Liver (tissue), 9 donors: ENCODE data around the gene KRT80. TPM values are rescaled to one million over a fixed set of nuclear protein-coding genes. Genes with fewer than 3 reads are reported as not detected.

Source experiments
- DNase-seq: peaks from one replicate; pipeline ENCODE4 v3.0.0-alpha.2; 2017; ENCODE audit warnings: low spot score
- H3K27ac ChIP-seq, 2 donors: one replicate each; pipeline ENCODE4 v1.7.0; 2013; ENCODE audit warnings: inconsistent platforms in 2 of 2, low read length in 2 of 2, control low read depth in 1 of 2, low read depth in 1 of 2, mild to moderate bottlenecking in 1 of 2
- H3K27me3 ChIP-seq, 4 donors: one replicate each; pipeline versions ENCODE4 v1.6.1 to v1.7.0; 2013; ENCODE audit warnings: low read length in 3 of 4, inconsistent platforms in 1 of 4, mild to moderate bottlenecking in 1 of 4, moderate library complexity in 1 of 4; ENCODE audit not compliant: control insufficient read depth in 4 of 4, insufficient read depth in 4 of 4
- H3K36me3 ChIP-seq, 4 donors: one replicate each; pipeline versions ENCODE4 v1.6.1 to v1.7.0; 2013; ENCODE audit warnings: low read length in 3 of 4, mild to moderate bottlenecking in 3 of 4, low read depth in 1 of 4, moderate library complexity in 1 of 4; ENCODE audit not compliant: control insufficient read depth in 4 of 4, insufficient read depth in 3 of 4
- H3K4me1 ChIP-seq, 4 donors: one replicate each; pipeline versions ENCODE4 v1.6.1 to v1.7.0; 2013; ENCODE audit warnings: low read length in 3 of 4, mild to moderate bottlenecking in 3 of 4, moderate library complexity in 1 of 4; ENCODE audit not compliant: control insufficient read depth in 4 of 4, insufficient read depth in 4 of 4
- H3K4me3 ChIP-seq, 3 donors: one replicate each; pipeline versions ENCODE4 v1.6.1 to v1.7.0; 2013; ENCODE audit warnings: low read length in 3 of 3, control low read depth in 1 of 3, low read depth in 1 of 3, mild to moderate bottlenecking in 1 of 3
- H3K9ac ChIP-seq, 2 donors: one replicate each; pipeline ENCODE4 v1.7.0; 2013; ENCODE audit warnings: low read length in 2 of 2, mild to moderate bottlenecking in 2 of 2, moderate library complexity in 2 of 2, control low read depth in 1 of 2, low read depth in 1 of 2
- H3K9me3 ChIP-seq, 4 donors: one replicate each; pipeline versions ENCODE4 v1.6.1 to v1.7.0; 2013; ENCODE audit warnings: low read length in 3 of 4; ENCODE audit not compliant: control insufficient read depth in 4 of 4
- ATF3 ChIP-seq: IDR thresholded peaks from 2 replicates; pipeline ENCODE4 v1.6.1; 2016; ENCODE audit warnings: antibody characterized with exemption
- EGR1 ChIP-seq, 2 donors: IDR thresholded peaks; 2 replicates each; pipeline ENCODE4 v1.6.1; 2016 to 2018; ENCODE audit warnings: antibody characterized with exemption in 2 of 2, low read depth in 2 of 2
- FOXA1 ChIP-seq: IDR thresholded peaks from 2 replicates; pipeline ENCODE4 v1.6.1; 2016; ENCODE audit warnings: antibody characterized with exemption
- GABPA ChIP-seq, 2 donors: IDR thresholded peaks in 1 of 2; conservative IDR thresholded peaks in 1 of 2; 2 replicates each; pipeline ENCODE4 v1.6.1; 2016; ENCODE audit warnings: antibody characterized with exemption in 2 of 2, mild to moderate bottlenecking in 1 of 2, moderate library complexity in 1 of 2
- HNF4A ChIP-seq, 2 donors: conservative IDR thresholded peaks; 2 replicates each; pipeline ENCODE4 v1.6.1; 2016; ENCODE audit warnings: antibody characterized with exemption in 2 of 2, mild to moderate bottlenecking in 2 of 2
- HNF4G ChIP-seq: IDR thresholded peaks from 2 replicates; pipeline ENCODE4 v1.6.1; 2016; ENCODE audit warnings: antibody characterized with exemption
- JUND ChIP-seq, 2 donors: IDR thresholded peaks; 2 replicates each; pipeline ENCODE4 v1.6.1; 2016; ENCODE audit warnings: antibody characterized with exemption in 2 of 2
- RAD21 ChIP-seq, 2 donors: IDR thresholded peaks; 2 replicates each; pipeline ENCODE4 v1.6.1; 2016; ENCODE audit warnings: antibody characterized with exemption in 2 of 2, mild to moderate bottlenecking in 2 of 2
- RXRA ChIP-seq, 2 donors: IDR thresholded peaks; 2 replicates each; pipeline ENCODE4 v1.6.1; 2017 to 2018; ENCODE audit warnings: antibody characterized with exemption in 2 of 2, mild to moderate bottlenecking in 1 of 2
- SP1 ChIP-seq: IDR thresholded peaks from 2 replicates; pipeline ENCODE4 v1.6.1; 2018; ENCODE audit warnings: antibody characterized with exemption, mild to moderate bottlenecking
- TAF1 ChIP-seq: conservative IDR thresholded peaks from 2 replicates; pipeline ENCODE4 v1.6.1; 2016; ENCODE audit warnings: antibody characterized with exemption, mild to moderate bottlenecking
- YY1 ChIP-seq: IDR thresholded peaks from 2 replicates; pipeline ENCODE4 v1.6.1; 2016; ENCODE audit warnings: antibody characterized with exemption, mild to moderate bottlenecking
- WGBS: extraction: QIAGEN DNeasy Blood & Tissue Kit; methylation state at CpG from one replicate; pipeline ENCODE4 v1.1.7; 2013; 5-methylcytosine and 5-hydroxymethylcytosine counted together
- polyA plus RNA-seq, 2 donors: library from polyadenylated mRNA; stranded (reverse) in 1 of 2; unstranded in 1 of 2; fragments of 200-250 nt in 1 of 2; fragments of >200 nt in 1 of 2; fragmentation: Nextera tagmentation in 1 of 2; extraction: Ambion mirVana in 1 of 2; gene quantifications; one replicate each; pipeline versions ENCODE4 v1.2.1 to v1.2.3, GENCODE V29; 2013 to 2015
- total RNA-seq, 2 donors: library from RNA; depleted of rRNA; stranded (reverse); fragments of >200 nt; gene quantifications; one replicate each; pipeline ENCODE4 v1.2.3, GENCODE V29; 2014
- TF ChIP-seq, protein P1 (sequence below): IDR thresholded peaks from 2 replicates; pipeline ENCODE4 v1.6.1; 2016; ENCODE audit warnings: antibody characterized with exemption
- TF ChIP-seq, protein P2 (sequence below): fragments of 150-350 bp; IDR thresholded peaks from 2 replicates; pipeline ENCODE4 v1.5.1; 2017; ENCODE audit warnings: improper control_type of control experiment, low read depth, low read length; ENCODE audit not compliant: missing input control
- TF ChIP-seq, protein P3 (sequence below): IDR thresholded peaks from 2 replicates; pipeline ENCODE4 v1.6.1; 2016; ENCODE audit warnings: antibody characterized with exemption
- donor health status: healthy.
- donor health status: healthy.
- donor health status: healthy.
- donor health status: healthy.
- donor health status: healthy.

Gene KRT80
- total and polyA plus RNA-seq, 4 donors, result 0.04 to 0.12 (median 0.07) TPM

DNA sequence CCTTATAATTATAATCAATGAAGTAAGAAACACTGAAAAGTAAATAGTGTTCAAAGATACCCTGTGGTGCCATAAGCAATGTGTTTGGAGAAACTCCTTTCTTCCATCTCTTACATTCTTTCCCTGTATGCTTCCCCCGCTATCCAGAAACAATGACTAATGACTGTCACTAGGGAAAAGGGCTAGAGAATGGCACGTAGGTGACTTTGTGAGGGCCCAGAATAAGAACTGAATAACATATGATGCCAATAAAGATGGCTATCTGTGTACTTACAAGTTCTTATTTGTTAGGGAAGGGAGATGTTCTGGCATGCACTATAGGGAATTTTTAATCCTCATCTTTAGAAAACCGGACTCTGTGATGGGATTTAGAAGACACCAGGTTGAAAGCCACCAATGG is 36.6 kb upstream of the KRT80 start:
- Histone ChIP-seq H3K9me3 (no peaks in the 10 kb centered on the region), H3K4me1 (peaks cover 0 to 3% (median 0%) of the 10 kb centered on the region in 4 donors), H3K27ac (no peak overlapping the region), H3K4me3 (no peak overlapping the region), H3K36me3 (no peaks in the 10 kb centered on the region), H3K9ac (no peak overlapping the region), H3K27me3 (peaks cover 0 to 16% (median 3%) of the 10 kb centered on the region in 4 donors)
- no peak for DNase-seq
- TF ChIP-seq EGR1 (IDR thresholded peaks at IDR 0.05; ENCODE audit: low read depth in 2 of 2) (no peak), ATF3 (no peak), GABPA (IDR thresholded peaks at IDR 0.05 in 1 of 2, conservative IDR thresholded peaks at IDR 0.05 in 1 of 2) (no peak), TAF1 (no peak), RAD21 (IDR thresholded peaks at IDR 0.05) (no peak), FOXA1 (no peak)
- TF ChIP-seq, protein P1, sequence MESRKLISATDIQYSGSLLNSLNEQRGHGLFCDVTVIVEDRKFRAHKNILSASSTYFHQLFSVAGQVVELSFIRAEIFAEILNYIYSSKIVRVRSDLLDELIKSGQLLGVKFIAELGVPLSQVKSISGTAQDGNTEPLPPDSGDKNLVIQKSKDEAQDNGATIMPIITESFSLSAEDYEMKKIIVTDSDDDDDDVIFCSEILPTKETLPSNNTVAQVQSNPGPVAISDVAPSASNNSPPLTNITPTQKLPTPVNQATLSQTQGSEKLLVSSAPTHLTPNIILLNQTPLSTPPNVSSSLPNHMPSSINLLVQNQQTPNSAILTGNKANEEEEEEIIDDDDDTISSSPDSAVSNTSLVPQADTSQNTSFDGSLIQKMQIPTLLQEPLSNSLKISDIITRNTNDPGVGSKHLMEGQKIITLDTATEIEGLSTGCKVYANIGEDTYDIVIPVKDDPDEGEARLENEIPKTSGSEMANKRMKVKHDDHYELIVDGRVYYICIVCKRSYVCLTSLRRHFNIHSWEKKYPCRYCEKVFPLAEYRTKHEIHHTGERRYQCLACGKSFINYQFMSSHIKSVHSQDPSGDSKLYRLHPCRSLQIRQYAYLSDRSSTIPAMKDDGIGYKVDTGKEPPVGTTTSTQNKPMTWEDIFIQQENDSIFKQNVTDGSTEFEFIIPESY, result no peak
- TF ChIP-seq, protein P2, sequence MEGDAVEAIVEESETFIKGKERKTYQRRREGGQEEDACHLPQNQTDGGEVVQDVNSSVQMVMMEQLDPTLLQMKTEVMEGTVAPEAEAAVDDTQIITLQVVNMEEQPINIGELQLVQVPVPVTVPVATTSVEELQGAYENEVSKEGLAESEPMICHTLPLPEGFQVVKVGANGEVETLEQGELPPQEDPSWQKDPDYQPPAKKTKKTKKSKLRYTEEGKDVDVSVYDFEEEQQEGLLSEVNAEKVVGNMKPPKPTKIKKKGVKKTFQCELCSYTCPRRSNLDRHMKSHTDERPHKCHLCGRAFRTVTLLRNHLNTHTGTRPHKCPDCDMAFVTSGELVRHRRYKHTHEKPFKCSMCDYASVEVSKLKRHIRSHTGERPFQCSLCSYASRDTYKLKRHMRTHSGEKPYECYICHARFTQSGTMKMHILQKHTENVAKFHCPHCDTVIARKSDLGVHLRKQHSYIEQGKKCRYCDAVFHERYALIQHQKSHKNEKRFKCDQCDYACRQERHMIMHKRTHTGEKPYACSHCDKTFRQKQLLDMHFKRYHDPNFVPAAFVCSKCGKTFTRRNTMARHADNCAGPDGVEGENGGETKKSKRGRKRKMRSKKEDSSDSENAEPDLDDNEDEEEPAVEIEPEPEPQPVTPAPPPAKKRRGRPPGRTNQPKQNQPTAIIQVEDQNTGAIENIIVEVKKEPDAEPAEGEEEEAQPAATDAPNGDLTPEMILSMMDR, result no peak
- TF ChIP-seq, protein P3, sequence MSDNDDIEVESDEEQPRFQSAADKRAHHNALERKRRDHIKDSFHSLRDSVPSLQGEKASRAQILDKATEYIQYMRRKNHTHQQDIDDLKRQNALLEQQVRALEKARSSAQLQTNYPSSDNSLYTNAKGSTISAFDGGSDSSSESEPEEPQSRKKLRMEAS, result no peak
- 67% methylated on average over 3 of the region's 3 CpGs for WGBS

- no peaks in the 10 kb centered on the region for H3K4me1 ChIP-seq
- H3K36me3 ChIP-seq, result no peaks in the 10 kb centered on the region
- no peak for DNase-seq
- peaks cover 0 to 19% (median 3%) of the 10 kb centered on the region in 4 donors for H3K27me3 ChIP-seq
- H3K27ac ChIP-seq, result no peak overlapping the region
- TF ChIP-seq JUND (IDR thresholded peaks at IDR 0.05) (no peak), GABPA (IDR thresholded peaks at IDR 0.05 in 1 of 2, conservative IDR thresholded peaks at IDR 0.05 in 1 of 2) (no peak), EGR1 (IDR thresholded peaks at IDR 0.05; ENCODE audit: low read depth in 2 of 2) (no peak), ATF3 (no peak), HNF4G (no peak), FOXA1 (no peak), SP1 (no peak), HNF4A (conservative IDR thresholded peaks at IDR 0.05) (no peak), RXRA (IDR thresholded peaks at IDR 0.05) (no peak), YY1 (no peak), RAD21 (IDR thresholded peaks at IDR 0.05) (no peak), TAF1 (no peak)
- TF ChIP-seq, protein P2, result no peak
- H3K4me3 ChIP-seq, result no peak overlapping the region
- no peak overlapping the region for H3K9ac ChIP-seq
- WGBS, result 69% methylated on average over 5 of the region's 5 CpGs
- no peaks in the 10 kb centered on the region for H3K9me3 ChIP-seq
Observed at GRCh38 chr12:52227606-52228166, 35.9 kb upstream of the KRT80 start.
